ENCODE results near the gene CCNL1. TPM values are rescaled to one million over a fixed set of nuclear protein-coding genes. Genes with fewer than 3 reads are reported as not detected.

Gene CCNL1
- total and polyA plus RNA-seq, 2 of the 4 experiments (the other 2 are of a cell fraction) = 60.9 to 83.3 TPM

GRCh38 chr3:157127831-157128767 is 31.8 kb downstream of the CCNL1 start:
- Histone ChIP-seq H2BK15ac (ENCODE audit: low read depth, low read length) (peak overlapping the region; percentile 79; the same call in 2 of the 3 replicates), H3K4ac (ENCODE audit: low read depth, low read length) (peak overlapping the region; percentile 85), H3K27ac (ENCODE audit: insufficient read depth, low read length) (peak overlapping the region; percentile 9; the same call in 1 of the 2 replicates), H2AK9ac (replicated peaks; ENCODE audit: low read depth, low read length, poor library complexity) (peak overlapping the region; percentile 91), H3K23ac (ENCODE audit: low read depth, low read length) (peak overlapping the region; percentile 63; the same call in 1 of the 2 replicates), H3K56ac (ENCODE audit: extremely low read depth, insufficient read depth, low read length) (peak overlapping the region; percentile 29; the same call in 1 of the 2 replicates), H2AK5ac (ENCODE audit: low read depth, low read length) (peak overlapping the region; percentile 71; the same call in 1 of the 2 replicates), H3K9ac (ENCODE audit: low read depth, low read length) (no peak overlapping the region), H3K4me2 (ENCODE audit: low read depth, low read length) (no peak overlapping the region; the same call in 1 of the 2 replicates), H3K79me1 (ENCODE audit: low read depth in 1 of 2, low read length in 2 of 2) (0 out of 4 replicates have a peak, but pooled peaks cover 0 to under 1% of the 10 kb centered on the region in 2 experiments), H4K91ac (ENCODE audit: insufficient read depth, low read depth, low read length) (peak overlapping the region; percentile 69), H2BK5ac (ENCODE audit: low read depth, low read length, poor library complexity, severe bottlenecking) (peak overlapping the region; percentile 83), H4K20me1 (ENCODE audit: insufficient read depth, low read length) (no peaks in the 10 kb centered on the region), H3K4me1 (ENCODE audit: control insufficient read depth, insufficient read depth, low read length) (peaks cover 33% of the 10 kb centered on the region), H2BK20ac (ENCODE audit: low read depth, low read length) (peak overlapping the region; percentile 89), H4K8ac (ENCODE audit: low read depth in 2 of 2, low read length in 2 of 2) (peak overlapping the region; percentile 53 to 77; a peak in 3 of 4 replicates), H4K5ac (ENCODE audit: low read depth, low read length) (peak overlapping the region; percentile 40), H2AFZ (replicated peaks; ENCODE audit: low read length, poor library complexity) (peak overlapping the region; percentile 84), H3K14ac (replicated peaks; ENCODE audit: low read depth, low read length) (peak overlapping the region; percentile 70), H2BK120ac (ENCODE audit: low read depth, low read length) (peak overlapping the region; percentile 87), H3K9me3 (ENCODE audit: control insufficient read depth, insufficient read depth, low read length) (no peaks in the 10 kb centered on the region), H3K36me3 (ENCODE audit: control insufficient read depth, insufficient read depth, low read length) (no peaks in the 10 kb centered on the region), H3K27me3 (ENCODE audit: control insufficient read depth, insufficient read depth, low read length) (no peaks in the 10 kb centered on the region), H3K9me1 (ENCODE audit: insufficient read depth, low read length) (peaks cover 37% of the 10 kb centered on the region), H3K18ac (ENCODE audit: low read depth, low read length) (peak overlapping the region; percentile 33), H3K4me3 (ENCODE audit: insufficient read depth, low read depth, low read length) (no peak overlapping the region)
- ChIA-PET CTCF (interaction anchor here (0.6 kb wide), 1 partner anchor 319 kb away, joined by 3 read pairs; no protein-coding TSS in a partner anchor), POLR2A (ENCODE audit: unreplicated experiment) (interaction anchor here (1.5 kb wide), 1 partner anchor 39 kb away, joined by 5 read pairs; no protein-coding TSS in a partner anchor)
- intact Hi-C loops (cut with micrococcal nuclease) = no loop called here
- no TSS peak for BruUV-seq (replicated peaks)
- WGBS, 2 experiments (ENCODE audit: extremely low coverage in 2 of 2, insufficient read length in 1 of 2) = no CpG with 5 or more reads among the region's 8 CpGs
- in situ Hi-C loops (cut with MboI; ENCODE audit: low sequenced_read_pairs) = loop anchor here (5.0 to 25.0 kb wide), 2 partner anchors 36 to 1141 kb away; no protein-coding TSS in a partner anchor
- ATAC-seq (ENCODE audit: low read depth) (peak; percentile 72), DNase-seq (peak; percentile 89)
- dilution Hi-C loops (cut with HindIII; ENCODE audit: low sequenced_read_pairs, unreplicated experiment) = no loop called here
- TF ChIP-seq ELK1 (IDR thresholded peaks at IDR 0.05; ENCODE audit: borderline replicate concordance, low read depth, low read length) = no peak
- TF ChIP-seq CTCF (conservative IDR thresholded peaks at IDR 0.05; ENCODE audit: low read depth, low read length) = no peak
- peak; percentile 93 for TF ChIP-seq CEBPB (IDR thresholded peaks at IDR 0.05; ENCODE audit: low read depth, low read length)
- no peak for TF ChIP-seq RFX5 (IDR thresholded peaks at IDR 0.05; ENCODE audit: low read depth, low read length)
- 0 out of 2 replicates have a peak, but pooled peaks have one; percentile 13 for TF ChIP-seq SMC3 (IDR thresholded peaks at IDR 0.05; ENCODE audit: low read depth, low read length)
- 0 out of 2 replicates have a peak, but pooled peaks have one; percentile 28 for TF ChIP-seq NFE2L2 (IDR thresholded peaks at IDR 0.05; ENCODE audit: low read depth, low read length)
- TF ChIP-seq RCOR1 (IDR thresholded peaks at IDR 0.05; ENCODE audit: insufficient replicate concordance, low read length) = peak; percentile 74
- peak; percentile 21; the same call in 1 of the 2 replicates for TF ChIP-seq POLR2A (IDR thresholded peaks at IDR 0.05; ENCODE audit: low read depth, low read length)
- peak; percentile 53; the same call in 1 of the 2 replicates for TF ChIP-seq MXI1 (IDR thresholded peaks at IDR 0.05; ENCODE audit: borderline replicate concordance, low read depth, low read length)
- TF ChIP-seq, protein P1, sequence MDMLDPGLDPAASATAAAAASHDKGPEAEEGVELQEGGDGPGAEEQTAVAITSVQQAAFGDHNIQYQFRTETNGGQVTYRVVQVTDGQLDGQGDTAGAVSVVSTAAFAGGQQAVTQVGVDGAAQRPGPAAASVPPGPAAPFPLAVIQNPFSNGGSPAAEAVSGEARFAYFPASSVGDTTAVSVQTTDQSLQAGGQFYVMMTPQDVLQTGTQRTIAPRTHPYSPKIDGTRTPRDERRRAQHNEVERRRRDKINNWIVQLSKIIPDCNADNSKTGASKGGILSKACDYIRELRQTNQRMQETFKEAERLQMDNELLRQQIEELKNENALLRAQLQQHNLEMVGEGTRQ (IDR thresholded peaks at IDR 0.05; ENCODE audit: low read depth, low read length) = peak; percentile 80
- TF ChIP-seq FOS (IDR thresholded peaks at IDR 0.05; ENCODE audit: low read depth, low read length) = peak; percentile 97
- TF ChIP-seq RAD21 (IDR thresholded peaks at IDR 0.05; ENCODE audit: low read length) = no peak; the same call in 1 of the 2 replicates

Data from IMR-90 (cell line).